WTC11 (cell line): Measurements from ENCODE around the gene ASCL2.

ENCODE experiments used
- TF ChIP-seq, protein P1 (sequence below): fragments of 200-600 bp; IDR thresholded peaks from 2 replicates; pipeline ENCODE4 v1.8.0; 2022; ENCODE audit warnings: antibody characterized with exemption
- TF ChIP-seq, protein P2 (sequence below): sonication (generic); formaldehyde crosslinking; IDR thresholded peaks from 2 replicates; pipeline ENCODE4 v1.8.1; 2023; ENCODE audit warnings: mild to moderate bottlenecking, missing genetic modification reagents, moderate library complexity

GRCh38 chr11:2256293-2256913 is 14.0 kb downstream of the ASCL2 start:
- TF ChIP-seq, protein P1, sequence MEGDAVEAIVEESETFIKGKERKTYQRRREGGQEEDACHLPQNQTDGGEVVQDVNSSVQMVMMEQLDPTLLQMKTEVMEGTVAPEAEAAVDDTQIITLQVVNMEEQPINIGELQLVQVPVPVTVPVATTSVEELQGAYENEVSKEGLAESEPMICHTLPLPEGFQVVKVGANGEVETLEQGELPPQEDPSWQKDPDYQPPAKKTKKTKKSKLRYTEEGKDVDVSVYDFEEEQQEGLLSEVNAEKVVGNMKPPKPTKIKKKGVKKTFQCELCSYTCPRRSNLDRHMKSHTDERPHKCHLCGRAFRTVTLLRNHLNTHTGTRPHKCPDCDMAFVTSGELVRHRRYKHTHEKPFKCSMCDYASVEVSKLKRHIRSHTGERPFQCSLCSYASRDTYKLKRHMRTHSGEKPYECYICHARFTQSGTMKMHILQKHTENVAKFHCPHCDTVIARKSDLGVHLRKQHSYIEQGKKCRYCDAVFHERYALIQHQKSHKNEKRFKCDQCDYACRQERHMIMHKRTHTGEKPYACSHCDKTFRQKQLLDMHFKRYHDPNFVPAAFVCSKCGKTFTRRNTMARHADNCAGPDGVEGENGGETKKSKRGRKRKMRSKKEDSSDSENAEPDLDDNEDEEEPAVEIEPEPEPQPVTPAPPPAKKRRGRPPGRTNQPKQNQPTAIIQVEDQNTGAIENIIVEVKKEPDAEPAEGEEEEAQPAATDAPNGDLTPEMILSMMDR, result no peak
- TF ChIP-seq, protein P2, sequence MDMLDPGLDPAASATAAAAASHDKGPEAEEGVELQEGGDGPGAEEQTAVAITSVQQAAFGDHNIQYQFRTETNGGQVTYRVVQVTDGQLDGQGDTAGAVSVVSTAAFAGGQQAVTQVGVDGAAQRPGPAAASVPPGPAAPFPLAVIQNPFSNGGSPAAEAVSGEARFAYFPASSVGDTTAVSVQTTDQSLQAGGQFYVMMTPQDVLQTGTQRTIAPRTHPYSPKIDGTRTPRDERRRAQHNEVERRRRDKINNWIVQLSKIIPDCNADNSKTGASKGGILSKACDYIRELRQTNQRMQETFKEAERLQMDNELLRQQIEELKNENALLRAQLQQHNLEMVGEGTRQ (CRISPR knock-in tag), result no peak
